Measurements from ENCODE around the gene RFXANK. TPM values are rescaled to one million over a fixed set of nuclear protein-coding genes. Genes with fewer than 3 reads are reported as not detected.
A peak's percentile ranks its signal among the peaks of the same experiment; 100 is the strongest.
"Not testable (repeated sequence)": the region's sequence is repeated elsewhere in the genome, so short reads cannot be mapped to it uniquely, and the experiment has no call there.

RFXANK gene
- total RNA-seq, 1 donor from 2014 or later = 61.6 TPM

- no peaks in the 10 kb centered on the region for H3K9me3 ChIP-seq
These were observed 22.6 kb upstream of the RFXANK start for GRCh38 chr19:19169236-19170052.

GRCh38 chr19:19170053-19170872 lies 21.8 kb upstream of the RFXANK start, which contains the start of gene MEF2B:
Gene MEF2B, minus strand, starts transcription at chr19:19170263. Its CDS starts 19,528 bp downstream, at chr19:19150735.
- H3K27me3 ChIP-seq = no peaks in the 10 kb centered on the region
- TF ChIP-seq POLR2AphosphoS5 (IDR thresholded peaks at IDR 0.05; ENCODE audit: insufficient read depth in 1 of 2, low read depth in 1 of 2) = no peak
- TF ChIP-seq CTCF (IDR thresholded peaks at IDR 0.05) = no peak
- no peaks in the 10 kb centered on the region for H3K9me3 ChIP-seq
- H3K4me3 ChIP-seq = peak within 1 kb of the TSS; percentile 13 to 29
- no peaks in the 10 kb centered on the region for H3K36me3 ChIP-seq
- intact Hi-C loops (cut with DNase I) = no loop called here
- no peak within 1 kb of the TSS for H3K27ac ChIP-seq
- no peak for DNase-seq (ENCODE audit: extremely low spot score in 2 of 2)
- peaks cover 16% of the 10 kb centered on the region for H3K4me1 ChIP-seq

More at GRCh38 chr19:19169236-19170052, 22.6 kb upstream of the RFXANK start:
- Histone ChIP-seq H3K36me3 (no peaks in the 10 kb centered on the region), H3K27ac (no peak overlapping the region), H3K4me3 (peak overlapping the region; percentile 13 to 29), H3K27me3 (no peaks in the 10 kb centered on the region), H3K4me1 (peaks cover 16% of the 10 kb centered on the region)
- intact Hi-C loops (cut with DNase I) = no loop called here
- DNase-seq (ENCODE audit: extremely low spot score in 2 of 2) = no peak
- no peak for TF ChIP-seq POLR2AphosphoS5 (IDR thresholded peaks at IDR 0.05; ENCODE audit: insufficient read depth in 1 of 2, low read depth in 1 of 2)
- no peak for TF ChIP-seq POLR2A (IDR thresholded peaks at IDR 0.05)
- no peak for TF ChIP-seq CTCF (IDR thresholded peaks at IDR 0.05)

- Histone ChIP-seq H3K4me3 (no peak overlapping the region), H3K9me3 (no peaks in the 10 kb centered on the region), H3K4me1 (peaks cover 16% of the 10 kb centered on the region), H3K27me3 (no peaks in the 10 kb centered on the region), H3K27ac (no peak overlapping the region), H3K36me3 (no peaks in the 10 kb centered on the region)
- intact Hi-C loops (cut with DNase I) = no loop called here
- TF ChIP-seq POLR2A (IDR thresholded peaks at IDR 0.05) (no peak), POLR2AphosphoS5 (IDR thresholded peaks at IDR 0.05; ENCODE audit: insufficient read depth in 1 of 2, low read depth in 1 of 2) (no peak), CTCF (IDR thresholded peaks at IDR 0.05) (no peak)
- DNase-seq (ENCODE audit: extremely low spot score in 2 of 2) = no peak
These were observed 21.0 kb upstream of the RFXANK start for GRCh38 chr19:19170873-19171672.

- peaks cover 0 to 5% of the 10 kb centered on the region in 2 donors for H3K36me3 ChIP-seq
- H3K4me3 ChIP-seq = no peak overlapping the region
- H3K4me1 ChIP-seq = peaks cover 16% of the 10 kb centered on the region
- no peak overlapping the region for H3K27ac ChIP-seq
- no peak for DNase-seq (ENCODE audit: extremely low spot score in 2 of 2)
- no peak for TF ChIP-seq POLR2AphosphoS5 (IDR thresholded peaks at IDR 0.05; ENCODE audit: insufficient read depth in 1 of 2, low read depth in 1 of 2)
- no peak for TF ChIP-seq POLR2A (IDR thresholded peaks at IDR 0.05)
- TF ChIP-seq CTCF (IDR thresholded peaks at IDR 0.05) = no peak
- no peaks in the 10 kb centered on the region for H3K9me3 ChIP-seq
- intact Hi-C loops (cut with DNase I) = no loop called here
- H3K27me3 ChIP-seq = no peaks in the 10 kb centered on the region
These were observed 20.1 kb upstream of the RFXANK start for GRCh38 chr19:19171821-19172532.

- DNase-seq (ENCODE audit: extremely low spot score in 2 of 2); H3K9me3 ChIP-seq; H3K4me3 ChIP-seq; H3K36me3 ChIP-seq; H3K27me3 ChIP-seq; intact Hi-C loops (cut with DNase I); H3K27ac ChIP-seq: not testable (repeated sequence)
- H3K4me1 ChIP-seq = peaks cover 16% of the 10 kb centered on the region
These were observed 18.8 kb upstream of the RFXANK start for GRCh38 chr19:19173243-19173642.

All from vagina (tissue), 2 donors.